Hepatocyte (in vitro differentiated cells): ENCODE results near the gene STIMATE.

Experiments
- EZH2 ChIP-seq: fragments of 200-600 bp; sonication (generic); IDR thresholded peaks from 2 replicates; pipeline ENCODE4 v1.6.1; 2016; ENCODE audit warnings: antibody characterized with exemption, mild to moderate bottlenecking, borderline replicate concordance
- EZH2phosphoT487 ChIP-seq: fragments of 200-600 bp; sonication (generic); IDR thresholded peaks from one replicate; pipeline ENCODE4 v1.6.1; 2018; ENCODE audit warnings: antibody characterized with exemption, mild to moderate bottlenecking, low read depth, moderate library complexity; ENCODE audit not compliant: unreplicated experiment, severe bottlenecking
- TF ChIP-seq, protein P1 (sequence below): fragments of 200-600 bp; sonication (generic); IDR thresholded peaks from 2 replicates; pipeline ENCODE4 v1.5.1; 2016; ENCODE audit warnings: antibody characterized with exemption, mild to moderate bottlenecking; ENCODE audit not compliant: poor library complexity

- TF ChIP-seq, protein P1, sequence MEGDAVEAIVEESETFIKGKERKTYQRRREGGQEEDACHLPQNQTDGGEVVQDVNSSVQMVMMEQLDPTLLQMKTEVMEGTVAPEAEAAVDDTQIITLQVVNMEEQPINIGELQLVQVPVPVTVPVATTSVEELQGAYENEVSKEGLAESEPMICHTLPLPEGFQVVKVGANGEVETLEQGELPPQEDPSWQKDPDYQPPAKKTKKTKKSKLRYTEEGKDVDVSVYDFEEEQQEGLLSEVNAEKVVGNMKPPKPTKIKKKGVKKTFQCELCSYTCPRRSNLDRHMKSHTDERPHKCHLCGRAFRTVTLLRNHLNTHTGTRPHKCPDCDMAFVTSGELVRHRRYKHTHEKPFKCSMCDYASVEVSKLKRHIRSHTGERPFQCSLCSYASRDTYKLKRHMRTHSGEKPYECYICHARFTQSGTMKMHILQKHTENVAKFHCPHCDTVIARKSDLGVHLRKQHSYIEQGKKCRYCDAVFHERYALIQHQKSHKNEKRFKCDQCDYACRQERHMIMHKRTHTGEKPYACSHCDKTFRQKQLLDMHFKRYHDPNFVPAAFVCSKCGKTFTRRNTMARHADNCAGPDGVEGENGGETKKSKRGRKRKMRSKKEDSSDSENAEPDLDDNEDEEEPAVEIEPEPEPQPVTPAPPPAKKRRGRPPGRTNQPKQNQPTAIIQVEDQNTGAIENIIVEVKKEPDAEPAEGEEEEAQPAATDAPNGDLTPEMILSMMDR: peak; percentile 76
- no peak for TF ChIP-seq EZH2phosphoT487
- TF ChIP-seq EZH2: no peak
These were observed 37.5 kb upstream of the STIMATE start for GRCh38 chr3:52934630-52935530.
